Ovary (tissue), 9 donors: Measurements from ENCODE around the gene LRRC8E. TPM values are rescaled to one million over a fixed set of nuclear protein-coding genes. Genes with fewer than 3 reads are reported as not detected.
A peak's percentile ranks its signal among the peaks of the same experiment; 100 is the strongest.

Experiments used
- DNase-seq, 5 donors: peaks; one replicate each; pipeline ENCODE4 v3.0.0-alpha.2; 2019 to 2020
- H3K27ac ChIP-seq, 2 donors: fragments of 200-600 bp; one replicate each; pipeline versions ENCODE4 v1.5.1 to v1.8.0; 2019 to 2022
- H3K27me3 ChIP-seq: fragments of 200-600 bp; one replicate; pipeline ENCODE4 v1.8.0; 2022
- H3K36me3 ChIP-seq: fragments of 200-600 bp; sonication (generic); one replicate; pipeline ENCODE4 v1.5.1; 2019
- H3K4me1 ChIP-seq: one replicate; pipeline ENCODE4 v1.8.1; 2013; ENCODE audit warnings: mild to moderate bottlenecking, moderate library complexity; ENCODE audit not compliant: insufficient read depth
- H3K4me3 ChIP-seq: fragments of 200-600 bp; sonication (generic); one replicate; pipeline ENCODE4 v1.5.1; 2017
- H3K9me3 ChIP-seq, 2 donors: fragments of 200-600 bp in 1 of 2; sonication (generic) in 1 of 2; one replicate each; pipeline versions ENCODE4 v1.5.1 to v1.8.1; 2013 to 2019; ENCODE audit warnings: mild to moderate bottlenecking in 1 of 2, moderate library complexity in 1 of 2
- EP300 ChIP-seq: sonication (generic); formaldehyde crosslinking; IDR thresholded peaks from one replicate; pipeline ENCODE4 v1.6.1; 2017; ENCODE audit warnings: antibody characterized with exemption
- POLR2A ChIP-seq: fragments of 450-650 bp; IDR thresholded peaks from one replicate; pipeline ENCODE4 v1.6.1; 2017; ENCODE audit warnings: antibody characterized with exemption, mild to moderate bottlenecking, moderate library complexity
- WGBS, 3 donors: extraction: QIAGEN DNeasy Blood & Tissue Kit in 1 of 3; methylation state at CpG; one replicate each; pipeline versions ENCODE4 v1.1.5 to v1.1.7; 2013 to 2017; 5-methylcytosine and 5-hydroxymethylcytosine counted together
- intact Hi-C, 4 donors: fragments of 100-400 bp; cut with DNase I; formaldehyde crosslinking; loops; one replicate each; pipeline versions ENCODE4 v1.11.0 to v1.15.1; 2022 to 2023
- polyA plus RNA-seq, 2 donors: library from polyadenylated mRNA; stranded (reverse); fragments of 200-250 nt in 1 of 2; fragments of 350-450 nt in 1 of 2; fragmentation: Illumina TruSeq in 1 of 2; extraction: RNeasy Lipid Tissue Mini Kit (QIAGEN cat#74804) in 1 of 2; gene quantifications; one replicate each; pipeline ENCODE4 v1.2.3, GENCODE V29; 2013 to 2014
- total RNA-seq, 7 donors: library from RNA; depleted of rRNA in 2 of 7; stranded (reverse); fragments of >200 nt in 2 of 7; fragmentation: NEBNext Ultra II Directional in 3 of 7; extraction: Animal tissue kit (Norgen Biotek cat#: 25700) in 3 of 7; gene quantifications; one replicate each; pipeline versions ENCODE4 v1.1.0 to v1.2.4, GENCODE V29; 2016 to 2023
- TF ChIP-seq, protein P1 (sequence below), 3 donors: fragments of 450-650 bp in 2 of 3; fragments of 200-600 bp in 1 of 3; IDR thresholded peaks; one replicate each; pipeline versions ENCODE4 v1.5.1 to v1.8.0; 2016 to 2022; ENCODE audit warnings: antibody characterized with exemption in 3 of 3, mild to moderate bottlenecking in 1 of 3
- donor health status: DM: no; HTN: no; CAD: no; lungs with moderate emphysema.
- donor health status: DM: no; HTN: no; CAD: no.
- donor health status: Bipolar disorder and iron deficiency.
- donor health status: DM: yes; HTN: yes; CAD: no.
- donor health status: DM: no; HTN: no; CAD: no.
- donor health status: DM: yes; HTN: yes; CAD: no.

The LRRC8E gene
- total and polyA plus RNA-seq, 9 donors: 0.10 to 2.1 (median 0.72) TPM; not detected in 2

DNA sequence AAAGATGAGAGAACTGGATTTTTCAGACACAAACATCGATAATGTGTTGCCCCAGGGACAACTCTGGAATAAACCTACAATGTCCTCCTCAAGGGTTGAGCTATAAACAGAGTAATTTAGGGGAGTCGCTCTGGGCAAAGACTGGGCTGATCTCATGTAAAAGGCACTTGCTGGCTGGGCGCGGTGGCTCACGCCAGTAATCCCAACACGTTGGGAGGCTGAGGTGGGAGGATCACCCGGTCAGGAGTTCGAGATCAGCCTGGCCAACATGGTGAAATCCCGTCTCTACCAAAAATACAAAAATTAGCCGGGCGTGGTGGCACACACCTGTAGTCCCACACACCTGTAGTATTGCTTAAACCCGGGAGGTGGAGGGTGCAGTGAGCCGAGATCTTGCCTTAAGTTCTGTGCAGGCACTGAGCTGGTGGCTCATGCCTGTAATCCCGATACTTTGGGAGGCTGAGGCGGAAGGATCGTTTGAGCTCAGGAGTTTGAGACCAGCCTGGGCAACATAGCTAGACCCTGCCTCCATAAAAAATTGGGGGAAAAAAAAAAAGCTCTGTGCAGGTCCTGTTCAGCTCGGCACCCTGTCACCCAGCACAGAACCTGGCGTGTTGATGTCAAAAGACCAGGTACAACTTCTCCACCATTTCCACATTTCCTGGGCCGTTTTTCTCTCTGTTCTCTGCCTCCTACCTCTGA lies 53.7 kb downstream of the LRRC8E start:
- no peaks in the 10 kb centered on the region for H3K27me3 ChIP-seq
- no peak for TF ChIP-seq POLR2A
- TF ChIP-seq, protein P1, sequence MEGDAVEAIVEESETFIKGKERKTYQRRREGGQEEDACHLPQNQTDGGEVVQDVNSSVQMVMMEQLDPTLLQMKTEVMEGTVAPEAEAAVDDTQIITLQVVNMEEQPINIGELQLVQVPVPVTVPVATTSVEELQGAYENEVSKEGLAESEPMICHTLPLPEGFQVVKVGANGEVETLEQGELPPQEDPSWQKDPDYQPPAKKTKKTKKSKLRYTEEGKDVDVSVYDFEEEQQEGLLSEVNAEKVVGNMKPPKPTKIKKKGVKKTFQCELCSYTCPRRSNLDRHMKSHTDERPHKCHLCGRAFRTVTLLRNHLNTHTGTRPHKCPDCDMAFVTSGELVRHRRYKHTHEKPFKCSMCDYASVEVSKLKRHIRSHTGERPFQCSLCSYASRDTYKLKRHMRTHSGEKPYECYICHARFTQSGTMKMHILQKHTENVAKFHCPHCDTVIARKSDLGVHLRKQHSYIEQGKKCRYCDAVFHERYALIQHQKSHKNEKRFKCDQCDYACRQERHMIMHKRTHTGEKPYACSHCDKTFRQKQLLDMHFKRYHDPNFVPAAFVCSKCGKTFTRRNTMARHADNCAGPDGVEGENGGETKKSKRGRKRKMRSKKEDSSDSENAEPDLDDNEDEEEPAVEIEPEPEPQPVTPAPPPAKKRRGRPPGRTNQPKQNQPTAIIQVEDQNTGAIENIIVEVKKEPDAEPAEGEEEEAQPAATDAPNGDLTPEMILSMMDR (IDR thresholded peaks at IDR 0.05): no peak
- no peak for TF ChIP-seq EP300
- no peak for DNase-seq
- H3K27ac ChIP-seq: no peak overlapping the region
- no peaks in the 10 kb centered on the region for H3K36me3 ChIP-seq
- intact Hi-C loops: loop anchor here in 2 of 4 donors (10.0 kb wide), 2 partner anchors 63 to 313 kb away; partner anchors contain the start of gene ELAVL1 (in 1 of the 2)
- H3K4me1 ChIP-seq: peaks cover 10% of the 10 kb centered on the region
- H3K4me3 ChIP-seq: no peak overlapping the region
- no peaks in the 10 kb centered on the region for H3K9me3 ChIP-seq
- WGBS, 3 donors: 87 to 88% (median 88%) methylated on average over 19 of the region's 19 CpGs

DNA sequence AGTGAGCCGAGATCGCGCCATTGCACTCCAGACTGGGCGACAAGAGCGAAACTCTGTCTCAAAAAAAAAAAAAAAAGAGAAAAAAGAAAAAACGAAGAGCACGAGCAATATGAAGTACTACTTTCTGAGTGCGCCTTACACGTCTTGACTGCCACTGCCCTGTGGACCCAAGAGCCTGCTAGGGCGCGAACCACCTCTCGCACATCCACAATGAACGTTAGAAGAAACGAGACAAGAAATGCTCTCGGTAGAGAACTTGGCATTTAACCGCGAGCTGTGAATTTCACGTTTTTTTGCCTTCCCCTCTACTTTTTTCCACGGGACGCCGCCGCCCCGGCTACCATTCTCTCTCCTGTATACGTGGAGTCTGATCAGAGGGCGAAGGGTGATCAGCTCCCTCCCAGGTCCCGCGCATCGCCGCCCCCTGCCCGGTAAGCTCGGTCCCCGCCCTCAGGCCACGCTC lies 54.7 kb downstream of the LRRC8E start:
- H3K36me3 ChIP-seq: no peaks in the 10 kb centered on the region
- peaks cover 10% of the 10 kb centered on the region for H3K4me1 ChIP-seq
- H3K4me3 ChIP-seq: peak overlapping the region; percentile 61
- H3K27ac ChIP-seq: peak overlapping the region; percentile 97 to 98
- H3K27me3 ChIP-seq: no peaks in the 10 kb centered on the region
- no peaks in the 10 kb centered on the region for H3K9me3 ChIP-seq
- TF ChIP-seq POLR2A (no peak), EP300 (no peak)
- TF ChIP-seq, protein P1 (IDR thresholded peaks at IDR 0.05): no peak
- DNase-seq: no peak
- WGBS, 3 donors: 3 to 5% (median 3%) methylated on average over 33 of the region's 33 CpGs
- intact Hi-C loops: loop anchor here in 2 of 4 donors (10.0 kb wide), 2 partner anchors 62 to 312 kb away; partner anchors contain the start of gene ELAVL1 (in 1 of the 2)

DNA sequence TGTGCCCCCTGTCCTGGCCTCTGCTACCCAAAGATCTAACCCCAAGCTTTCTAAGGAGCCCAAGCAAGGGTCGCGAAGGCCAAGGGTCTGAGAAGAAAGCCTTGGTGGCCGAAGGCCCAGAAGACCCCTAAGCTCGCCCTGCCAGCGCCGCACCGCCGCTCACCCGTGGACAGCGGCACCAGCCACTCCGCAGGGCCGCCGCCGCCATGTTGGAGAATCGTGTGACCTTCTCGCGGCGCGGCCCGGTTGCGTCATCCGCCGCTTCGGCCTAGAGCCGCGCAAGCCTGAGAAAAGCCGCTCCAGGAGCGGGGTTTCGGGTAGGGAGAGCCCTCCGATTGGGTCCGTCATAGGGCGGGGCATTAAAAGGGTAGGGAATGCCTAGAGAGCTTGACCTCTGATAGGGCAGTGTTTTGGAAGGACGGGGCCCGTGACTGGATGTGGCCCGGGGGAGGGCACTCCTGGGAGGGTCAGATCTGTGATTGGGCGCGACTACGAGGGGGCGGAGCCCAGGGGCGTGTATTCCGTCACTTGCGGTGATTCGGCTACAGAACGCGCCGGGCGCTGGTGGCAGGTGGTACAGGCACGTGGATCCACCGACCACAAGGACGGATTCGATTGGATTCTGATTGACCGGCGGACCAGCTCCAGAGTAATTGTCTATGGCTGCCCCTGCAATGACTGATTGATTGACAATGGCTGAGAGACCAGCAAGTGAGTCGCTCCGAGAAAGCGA lies 55.3 kb downstream of the LRRC8E start, which contains the start of gene TIMM44:
TIMM44 (minus strand) TSS at position 223 of the 733 bp plus-strand sequence; CDS start at position 208, 15 bp downstream.
- intact Hi-C loops: loop anchor here in 3 of 4 donors (1.0 to 10.0 kb wide), 3 partner anchors 61 to 311 kb away; partner anchors contain the start of gene ELAVL1 (in 1 of the 3)
- 0% methylated on average over 53 to 56 of the region's 56 CpGs for WGBS, 3 donors
- H3K4me1 ChIP-seq: peaks cover 10% of the 10 kb centered on the region

More for the DNA sequence above, 55.3 kb downstream of the LRRC8E start, which contains the start of gene TIMM44:
- TF ChIP-seq EP300 (peak; percentile 75), POLR2A (peak; percentile 63)
- TF ChIP-seq, protein P1 (IDR thresholded peaks at IDR 0.05): peak in 1 of 3 donors; percentile 21
- DNase-seq: peak; percentile 98 to 99 (median 98)
- H3K27ac ChIP-seq: peak within 1 kb of the TSS; percentile 97 to 98
- H3K36me3 ChIP-seq: no peaks in the 10 kb centered on the region
- peak within 1 kb of the TSS; percentile 61 for H3K4me3 ChIP-seq
- no peaks in the 10 kb centered on the region for H3K9me3 ChIP-seq
- H3K27me3 ChIP-seq: no peaks in the 10 kb centered on the region
